ENCODE results near the gene TNRC6A.

DNA sequence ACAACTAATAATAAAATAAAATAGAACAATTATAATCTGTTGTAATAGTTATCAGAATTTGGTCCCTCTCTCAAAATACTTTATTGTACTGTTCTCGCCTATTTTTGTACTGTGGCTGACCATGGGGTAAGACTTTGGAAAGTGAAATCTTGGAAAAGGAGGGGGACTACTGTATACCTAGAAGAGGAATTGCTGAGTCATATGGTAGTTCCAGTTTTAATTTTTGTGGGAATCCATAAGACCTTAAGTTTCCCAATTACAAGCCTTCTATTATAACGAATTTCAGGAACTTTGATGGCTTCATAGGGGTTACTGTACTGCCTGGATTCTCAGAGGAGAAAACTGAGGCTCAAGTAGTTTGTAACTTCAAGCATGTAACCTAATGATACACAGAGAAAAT, 35.5 kb downstream of the TNRC6A start:
- TF ChIP-seq, protein P1, sequence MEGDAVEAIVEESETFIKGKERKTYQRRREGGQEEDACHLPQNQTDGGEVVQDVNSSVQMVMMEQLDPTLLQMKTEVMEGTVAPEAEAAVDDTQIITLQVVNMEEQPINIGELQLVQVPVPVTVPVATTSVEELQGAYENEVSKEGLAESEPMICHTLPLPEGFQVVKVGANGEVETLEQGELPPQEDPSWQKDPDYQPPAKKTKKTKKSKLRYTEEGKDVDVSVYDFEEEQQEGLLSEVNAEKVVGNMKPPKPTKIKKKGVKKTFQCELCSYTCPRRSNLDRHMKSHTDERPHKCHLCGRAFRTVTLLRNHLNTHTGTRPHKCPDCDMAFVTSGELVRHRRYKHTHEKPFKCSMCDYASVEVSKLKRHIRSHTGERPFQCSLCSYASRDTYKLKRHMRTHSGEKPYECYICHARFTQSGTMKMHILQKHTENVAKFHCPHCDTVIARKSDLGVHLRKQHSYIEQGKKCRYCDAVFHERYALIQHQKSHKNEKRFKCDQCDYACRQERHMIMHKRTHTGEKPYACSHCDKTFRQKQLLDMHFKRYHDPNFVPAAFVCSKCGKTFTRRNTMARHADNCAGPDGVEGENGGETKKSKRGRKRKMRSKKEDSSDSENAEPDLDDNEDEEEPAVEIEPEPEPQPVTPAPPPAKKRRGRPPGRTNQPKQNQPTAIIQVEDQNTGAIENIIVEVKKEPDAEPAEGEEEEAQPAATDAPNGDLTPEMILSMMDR (conservative IDR thresholded peaks at IDR 0.05; ENCODE audit: low read depth, low read length): no peak
- no peak for TF ChIP-seq EZH2 (IDR thresholded peaks at IDR 0.05; ENCODE audit: low read length, unreplicated experiment)
- TF ChIP-seq EZH2phosphoT487 (IDR thresholded peaks at IDR 0.05; ENCODE audit: borderline replicate concordance, low read length): no peak

All from PC-3 (cell line).